Measurements from ENCODE around the gene RAD51C. TPM values are rescaled to one million over a fixed set of nuclear protein-coding genes. Genes with fewer than 3 reads are reported as not detected.
"Not testable (repeated sequence)": the region's sequence is repeated elsewhere in the genome, so short reads cannot be mapped to it uniquely, and the experiment has no call there.

The RAD51C gene
- total RNA-seq, 3 donors from 2014 or later (not counting 1 experiment from before 2014, with no cell fraction given) = 13.4 to 18.9 (median 17.1) TPM

DNA sequence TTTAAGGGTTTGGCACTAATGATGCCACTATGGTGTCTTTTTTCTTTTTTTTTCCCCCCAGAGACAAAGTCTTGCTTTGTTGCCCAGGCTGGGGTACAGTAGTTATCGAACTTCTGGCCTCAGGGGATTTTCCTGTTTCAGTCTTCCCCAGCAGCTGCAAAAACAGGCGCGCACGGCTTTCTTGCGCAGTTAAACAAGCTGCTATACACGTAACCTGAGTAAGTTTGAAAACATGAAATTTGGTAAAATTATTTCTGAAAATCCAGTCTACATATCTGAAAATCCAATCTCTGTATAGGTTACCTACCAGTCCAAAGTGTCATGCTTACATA, 12.4 kb upstream of the RAD51C start:
- H3K36me3 ChIP-seq (ENCODE audit: control insufficient read depth, insufficient read depth, low read length) = no peaks in the 10 kb centered on the region
- H3K9me3 ChIP-seq (ENCODE audit: control insufficient read depth, insufficient read depth, low read length) = no peaks in the 10 kb centered on the region
- WGBS (ENCODE audit: insufficient coverage) = 87% methylated on average over 6 of the region's 6 CpGs
- H3K4me3 Mint-ChIP-seq = no peak overlapping the region
- H3K9me3 Mint-ChIP-seq = no peaks in the 10 kb centered on the region
- no peaks in the 10 kb centered on the region for H3K4me1 ChIP-seq (ENCODE audit: control insufficient read depth, insufficient read depth, low read length)
- ATAC-seq = no peak
- H3K27me3 ChIP-seq (ENCODE audit: control insufficient read depth, insufficient read depth, low read length) = peaks cover 3% of the 10 kb centered on the region
- no peak overlapping the region for H3K4me3 ChIP-seq (ENCODE audit: low read length)
- H3K27me3 Mint-ChIP-seq (ENCODE audit: low read depth in 2 of 2) = peaks cover 6 to 7% of the 10 kb centered on the region in 2 donors
- no peak overlapping the region for H3K27ac Mint-ChIP-seq
- H3K27ac ChIP-seq (ENCODE audit: low read length) = no peak overlapping the region
- intact Hi-C loops (cut with micrococcal nuclease) = no loop called here
- H3K36me3 Mint-ChIP-seq = no peaks in the 10 kb centered on the region
- H3K4me1 Mint-ChIP-seq = peaks cover 0 to 9% of the 10 kb centered on the region in 2 donors
- TF ChIP-seq, protein P1, sequence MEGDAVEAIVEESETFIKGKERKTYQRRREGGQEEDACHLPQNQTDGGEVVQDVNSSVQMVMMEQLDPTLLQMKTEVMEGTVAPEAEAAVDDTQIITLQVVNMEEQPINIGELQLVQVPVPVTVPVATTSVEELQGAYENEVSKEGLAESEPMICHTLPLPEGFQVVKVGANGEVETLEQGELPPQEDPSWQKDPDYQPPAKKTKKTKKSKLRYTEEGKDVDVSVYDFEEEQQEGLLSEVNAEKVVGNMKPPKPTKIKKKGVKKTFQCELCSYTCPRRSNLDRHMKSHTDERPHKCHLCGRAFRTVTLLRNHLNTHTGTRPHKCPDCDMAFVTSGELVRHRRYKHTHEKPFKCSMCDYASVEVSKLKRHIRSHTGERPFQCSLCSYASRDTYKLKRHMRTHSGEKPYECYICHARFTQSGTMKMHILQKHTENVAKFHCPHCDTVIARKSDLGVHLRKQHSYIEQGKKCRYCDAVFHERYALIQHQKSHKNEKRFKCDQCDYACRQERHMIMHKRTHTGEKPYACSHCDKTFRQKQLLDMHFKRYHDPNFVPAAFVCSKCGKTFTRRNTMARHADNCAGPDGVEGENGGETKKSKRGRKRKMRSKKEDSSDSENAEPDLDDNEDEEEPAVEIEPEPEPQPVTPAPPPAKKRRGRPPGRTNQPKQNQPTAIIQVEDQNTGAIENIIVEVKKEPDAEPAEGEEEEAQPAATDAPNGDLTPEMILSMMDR (IDR thresholded peaks at IDR 0.05) = no peak
- DNase-seq = no peak

DNA sequence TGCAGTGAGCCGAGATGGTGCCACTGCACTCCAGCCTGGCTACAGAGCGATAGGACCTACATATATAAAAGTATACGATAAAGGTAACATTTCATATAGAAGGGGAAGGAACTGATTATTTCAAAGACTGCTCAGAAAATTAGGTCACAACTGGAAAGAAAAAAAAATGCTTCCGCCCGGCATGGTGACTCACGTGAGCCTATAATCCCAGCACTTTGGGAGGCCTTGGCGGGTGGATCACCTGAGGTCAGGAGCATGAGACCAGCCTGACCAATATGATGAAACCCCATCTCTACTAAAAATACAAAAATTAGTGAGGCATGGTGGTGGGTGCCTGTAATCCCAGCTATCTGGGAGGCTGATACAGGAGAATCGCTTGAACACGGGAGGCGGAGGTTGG, 8.4 kb upstream of the RAD51C start:
- H3K4me1 ChIP-seq (ENCODE audit: control insufficient read depth, insufficient read depth, low read length) = no peaks in the 10 kb centered on the region
- no peak overlapping the region for H3K27ac ChIP-seq (ENCODE audit: low read length)
- H3K27ac Mint-ChIP-seq = no peak overlapping the region
- DNase-seq = no peak
- peaks cover 4 to 5% of the 10 kb centered on the region in 2 donors for H3K27me3 Mint-ChIP-seq (ENCODE audit: low read depth in 2 of 2)
- WGBS (ENCODE audit: insufficient coverage) = 94% methylated on average over 9 of the region's 10 CpGs
- H3K9me3 Mint-ChIP-seq = no peaks in the 10 kb centered on the region
- H3K27me3 ChIP-seq (ENCODE audit: control insufficient read depth, insufficient read depth, low read length) = no peaks in the 10 kb centered on the region
- ATAC-seq = no peak
- intact Hi-C loops (cut with micrococcal nuclease) = no loop called here
- no peaks in the 10 kb centered on the region for H3K36me3 Mint-ChIP-seq
- peaks cover 0 to 6% of the 10 kb centered on the region in 2 donors for H3K4me1 Mint-ChIP-seq
- H3K9me3 ChIP-seq (ENCODE audit: control insufficient read depth, insufficient read depth, low read length) = no peaks in the 10 kb centered on the region
- no peak overlapping the region for H3K4me3 ChIP-seq (ENCODE audit: low read length)
- H3K36me3 ChIP-seq (ENCODE audit: control insufficient read depth, insufficient read depth, low read length) = no peaks in the 10 kb centered on the region
- no peak overlapping the region for H3K4me3 Mint-ChIP-seq
- TF ChIP-seq, protein P1 (IDR thresholded peaks at IDR 0.05) = no peak

DNA sequence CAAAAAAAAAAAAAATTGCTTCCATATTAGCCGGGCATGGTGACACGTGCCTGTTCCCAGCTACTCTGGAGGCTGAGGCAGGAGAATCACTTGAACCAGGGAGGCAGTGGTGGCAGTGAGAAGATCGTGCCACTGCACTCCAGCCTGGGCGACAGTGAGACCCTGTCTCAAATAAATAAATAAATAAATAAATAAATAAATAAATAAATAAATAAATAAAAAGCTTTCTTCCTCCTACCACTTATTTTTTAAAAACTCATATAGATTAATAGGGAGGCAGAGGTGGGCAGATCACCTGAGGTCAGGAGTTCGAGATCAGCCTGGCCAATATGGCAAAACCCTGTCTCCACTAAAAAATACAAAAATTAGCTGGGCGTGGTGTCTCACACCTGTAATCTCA, 7.9 kb upstream of the RAD51C start:
- WGBS (ENCODE audit: insufficient coverage) = 94% methylated on average over 4 of the region's 6 CpGs
- H3K9me3 Mint-ChIP-seq; H3K27ac Mint-ChIP-seq; H3K9me3 ChIP-seq (ENCODE audit: control insufficient read depth, insufficient read depth, low read length); intact Hi-C loops (cut with micrococcal nuclease); DNase-seq; H3K4me1 ChIP-seq (ENCODE audit: control insufficient read depth, insufficient read depth, low read length); ATAC-seq; H3K4me3 Mint-ChIP-seq; H3K27me3 ChIP-seq (ENCODE audit: control insufficient read depth, insufficient read depth, low read length); H3K36me3 Mint-ChIP-seq; H3K27ac ChIP-seq (ENCODE audit: low read length); H3K4me1 Mint-ChIP-seq; H3K36me3 ChIP-seq (ENCODE audit: control insufficient read depth, insufficient read depth, low read length); H3K27me3 Mint-ChIP-seq (ENCODE audit: low read depth in 2 of 2); H3K4me3 ChIP-seq (ENCODE audit: low read length): not testable (repeated sequence)

DNA sequence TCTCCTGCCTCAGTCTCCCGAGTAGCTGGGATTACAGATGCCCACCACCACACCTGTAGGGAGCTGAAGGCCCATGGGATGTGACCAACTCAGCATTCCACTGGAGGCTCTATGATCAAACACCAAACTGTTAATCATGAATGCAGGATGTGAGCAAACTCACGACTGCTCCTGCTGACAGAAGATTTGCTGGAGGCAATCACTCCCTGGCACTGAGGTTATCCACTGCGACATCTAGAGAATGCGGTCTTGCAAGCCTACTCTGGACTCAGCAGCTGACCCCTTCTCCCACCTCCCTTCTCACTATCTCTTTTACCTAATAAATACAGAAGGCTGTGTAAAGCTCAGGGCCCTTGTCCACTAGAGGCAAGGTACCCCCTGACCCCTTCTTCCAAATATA, 5.4 kb upstream of the RAD51C start:
- H3K27me3 ChIP-seq (ENCODE audit: control insufficient read depth, insufficient read depth, low read length) = no peaks in the 10 kb centered on the region
- Mint-ChIP-seq H3K9me3 (no peaks in the 10 kb centered on the region), H3K27me3 (ENCODE audit: low read depth in 2 of 2) (peaks cover 4 to 5% of the 10 kb centered on the region in 2 donors), H3K27ac (no peak overlapping the region), H3K36me3 (no peaks in the 10 kb centered on the region), H3K4me3 (no peak overlapping the region), H3K4me1 (peaks cover 0 to 1% of the 10 kb centered on the region in 2 donors)
- TF ChIP-seq, protein P1 (IDR thresholded peaks at IDR 0.05) = no peak
- ATAC-seq (no peak), DNase-seq (no peak)
- 83% methylated on average over 4 of the region's 4 CpGs for WGBS (ENCODE audit: insufficient coverage)
- H3K36me3 ChIP-seq (ENCODE audit: control insufficient read depth, insufficient read depth, low read length) = no peaks in the 10 kb centered on the region
- peaks cover 2% of the 10 kb centered on the region for H3K4me1 ChIP-seq (ENCODE audit: control insufficient read depth, insufficient read depth, low read length)
- H3K27ac ChIP-seq (ENCODE audit: low read length) = no peak overlapping the region
- intact Hi-C loops (cut with micrococcal nuclease) = no loop called here
- H3K9me3 ChIP-seq (ENCODE audit: control insufficient read depth, insufficient read depth, low read length) = no peaks in the 10 kb centered on the region
- H3K4me3 ChIP-seq (ENCODE audit: low read length) = no peak overlapping the region

All from natural killer cell (primary cell).